K562 (cell line): ENCODE results near the gene RNASEH1. TPM values are rescaled to one million over a fixed set of nuclear protein-coding genes. Genes with fewer than 3 reads are reported as not detected.

Experiments
- CBX5 ChIP-seq: IDR thresholded peaks from 2 replicates; pipeline ENCODE4 v1.6.1; 2014; ENCODE audit warnings: low read depth, borderline replicate concordance
- CUX1 ChIP-seq: fragments of 200-800 bp; sonication (Bioruptor generic); IDR thresholded peaks from 2 replicates; pipeline ENCODE4 v1.6.1; 2016; ENCODE audit warnings: missing genetic modification characterization, missing compliant biosample characterization
- E2F1 ChIP-seq: sonication (generic); formaldehyde crosslinking; IDR thresholded peaks from 2 replicates; pipeline ENCODE4 v1.8.1; 2023; ENCODE audit warnings: mild to moderate bottlenecking, missing genetic modification reagents, moderate library complexity
- KLF13 ChIP-seq: fragments of 450-650 bp; IDR thresholded peaks from 2 replicates; pipeline ENCODE4 v1.6.1; 2016; ENCODE audit warnings: missing genetic modification characterization, low read depth, mild to moderate bottlenecking, missing compliant biosample characterization, moderate library complexity, borderline replicate concordance
- LEF1 ChIP-seq: fragments of 450-650 bp; IDR thresholded peaks from 2 replicates; pipeline ENCODE4 v1.6.1; 2016; ENCODE audit warnings: mild to moderate bottlenecking
- NR0B1 ChIP-seq: fragments of 450-650 bp; IDR thresholded peaks from one replicate; pipeline ENCODE4 v1.6.1; 2018; ENCODE audit warnings: mild to moderate bottlenecking, moderate library complexity; ENCODE audit not compliant: partially characterized antibody
- SFPQ ChIP-seq: fragments of 200-400 bp; formaldehyde crosslinking; IDR thresholded peaks from 2 replicates; pipeline ENCODE4 v1.6.1; 2017; ENCODE audit warnings: mild to moderate bottlenecking, low read depth, low read length, moderate library complexity
- TEAD1 ChIP-seq, 2 experiments: fragments of 450-650 bp in 1 of 2; sonication (generic) in 1 of 2; formaldehyde crosslinking; IDR thresholded peaks; 2 replicates each; pipeline versions ENCODE4 v1.4.0 to v1.8.0; 2020 to 2022; ENCODE audit warnings: mild to moderate bottlenecking in 2 of 2, missing genetic modification reagents in 1 of 2
- ZBTB43 ChIP-seq: sonication (generic); formaldehyde crosslinking; IDR thresholded peaks from 2 replicates; pipeline ENCODE4 v1.8.0; 2023; ENCODE audit warnings: mild to moderate bottlenecking, missing genetic modification reagents
- ZBTB7A ChIP-seq: IDR thresholded peaks from 2 replicates; pipeline ENCODE4 v1.6.1; 2011; ENCODE audit warnings: low read depth, mild to moderate bottlenecking, low read length, moderate library complexity, borderline replicate concordance; ENCODE audit not compliant: control insufficient read depth
- ZNF707 ChIP-seq: fragments of 250-450 bp; sonication (Bioruptor Pico); conservative IDR thresholded peaks from 2 replicates; pipeline ENCODE4 v1.8.0; 2022; ENCODE audit warnings: inconsistent platforms, mild to moderate bottlenecking, moderate library complexity
- ZNF740 ChIP-seq, 3 experiments: fragments of 200-800 bp in 1 of 3; sonication (Bioruptor generic) in 1 of 3; sonication (generic) in 1 of 3; formaldehyde crosslinking in 1 of 3; IDR thresholded peaks; 2 replicates each; pipeline versions ENCODE4 v1.6.1 to v1.8.0; 2016 to 2022; ENCODE audit warnings: mild to moderate bottlenecking in 2 of 3, missing compliant biosample characterization in 2 of 3, missing genetic modification characterization in 2 of 3, missing genetic modification reagents in 1 of 3
- polyA plus RNA-seq, 8 experiments: library from polyadenylated mRNA; depleted of rRNA in 4 of 8; stranded (reverse) in 5 of 8; unstranded in 3 of 8; fragments of >200 nt; fragmentation: Nextera tagmentation in 2 of 8; fragmentation: Illumina TruSeq in 1 of 8; extraction: Ambion mirVana in 2 of 8; extraction: Trizol in 1 of 8; gene quantifications; 2 replicates each; pipeline versions ENCODE4 v1.2.1 to v1.2.3, GENCODE V29; 2011 to 2014; ENCODE audit warnings: inconsistent platforms in 1 of 8, missing spikeins in 1 of 8
- total RNA-seq, 7 experiments: library from RNA; depleted of rRNA in 6 of 7; stranded (reverse); fragments of >200 nt in 6 of 7; fragmentation: Illumina TruSeq in 2 of 7; extraction: Trizol in 2 of 7; gene quantifications; 2 replicates each; pipeline versions ENCODE4 v1.2.1 to v1.2.3, GENCODE V29; 2011 to 2021; ENCODE audit warnings: low replicate concordance in 1 of 7

RNASEH1 gene
- total and polyA plus RNA-seq, 9 of the 15 experiments (the other 6 are each of a cell fraction or from before 2014, with no cell fraction given): 25.7 to 47.5 (median 42.8) TPM

GRCh38 chr2:3594493-3595281, 36.6 kb upstream of the RNASEH1 start, which contains the start of gene COLEC11 (continued):
- TF ChIP-seq SFPQ (no peak), CBX5 (no peak), E2F1 (no peak; the same call in 1 of the 2 replicates), TEAD1 (CRISPR knock-in tag; IDR thresholded peaks at IDR 0.05) (no peak), ZNF740 (CRISPR knock-in tag; IDR thresholded peaks at IDR 0.05) (no peak), ZNF740 (tag; IDR thresholded peaks at IDR 0.05) (no peak), ZBTB43 (CRISPR knock-in tag) (no peak), KLF13 (tag) (no peak), NR0B1 (no peak), ZNF707 (CRISPR knock-in tag) (no peak), CUX1 (CRISPR knock-in tag) (no peak), LEF1 (no peak), ZBTB7A (peak; percentile 77)
